Uterus (tissue), 2 donors: ENCODE measurements around the gene RNF217.

Experiments used
- POLR2A ChIP-seq, 2 donors: fragments of 450-650 bp; IDR thresholded peaks; one replicate each; pipeline ENCODE4 v1.6.1; 2016; ENCODE audit warnings: antibody characterized with exemption in 2 of 2, mild to moderate bottlenecking in 1 of 2, moderate library complexity in 1 of 2
- TF ChIP-seq, protein P1 (sequence below), 4 experiments: fragments of 200-600 bp in 2 of 4; fragments of 450-650 bp in 2 of 4; sonication (generic) in 2 of 4; IDR thresholded peaks; one replicate each; pipeline ENCODE4 v1.5.1; 2016 to 2019; ENCODE audit warnings: antibody characterized with exemption in 4 of 4, mild to moderate bottlenecking in 2 of 4, moderate library complexity in 1 of 4

DNA sequence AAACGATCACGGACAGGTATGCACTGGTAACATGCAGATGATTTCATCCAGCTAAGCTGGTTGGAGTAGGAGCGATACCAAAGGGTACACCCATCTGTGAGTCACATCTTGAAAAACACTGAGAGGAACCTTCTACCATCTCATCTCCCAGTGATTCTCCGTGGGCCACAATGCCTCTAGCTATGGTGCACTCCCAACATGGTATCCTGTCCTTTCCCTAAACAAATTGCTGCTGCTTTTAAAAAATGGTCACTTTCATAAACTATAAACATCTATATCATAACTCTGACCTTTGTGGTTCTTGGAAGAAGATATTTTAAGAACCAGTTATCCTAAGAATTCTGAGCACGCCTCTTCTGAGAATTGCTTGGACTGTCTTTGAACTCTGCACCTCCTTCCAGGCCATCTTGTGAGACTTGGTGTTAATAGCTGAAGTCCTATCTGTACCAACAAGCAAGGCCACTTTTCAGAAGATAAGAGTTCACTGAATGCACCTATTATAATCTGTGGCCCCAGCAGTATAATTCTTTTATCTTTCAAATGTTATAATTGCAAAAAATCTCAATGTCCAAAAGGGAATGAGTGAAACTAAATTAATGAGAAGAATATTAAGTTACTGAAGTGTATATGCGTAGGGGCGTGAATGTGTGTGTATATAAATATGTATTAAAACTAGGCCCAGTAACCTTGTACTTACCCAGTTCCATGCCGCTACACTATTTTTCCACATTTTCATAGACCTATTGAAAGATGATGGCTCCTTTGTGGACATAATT is 120.9 kb downstream of the RNF217 start:
- TF ChIP-seq, protein P1, sequence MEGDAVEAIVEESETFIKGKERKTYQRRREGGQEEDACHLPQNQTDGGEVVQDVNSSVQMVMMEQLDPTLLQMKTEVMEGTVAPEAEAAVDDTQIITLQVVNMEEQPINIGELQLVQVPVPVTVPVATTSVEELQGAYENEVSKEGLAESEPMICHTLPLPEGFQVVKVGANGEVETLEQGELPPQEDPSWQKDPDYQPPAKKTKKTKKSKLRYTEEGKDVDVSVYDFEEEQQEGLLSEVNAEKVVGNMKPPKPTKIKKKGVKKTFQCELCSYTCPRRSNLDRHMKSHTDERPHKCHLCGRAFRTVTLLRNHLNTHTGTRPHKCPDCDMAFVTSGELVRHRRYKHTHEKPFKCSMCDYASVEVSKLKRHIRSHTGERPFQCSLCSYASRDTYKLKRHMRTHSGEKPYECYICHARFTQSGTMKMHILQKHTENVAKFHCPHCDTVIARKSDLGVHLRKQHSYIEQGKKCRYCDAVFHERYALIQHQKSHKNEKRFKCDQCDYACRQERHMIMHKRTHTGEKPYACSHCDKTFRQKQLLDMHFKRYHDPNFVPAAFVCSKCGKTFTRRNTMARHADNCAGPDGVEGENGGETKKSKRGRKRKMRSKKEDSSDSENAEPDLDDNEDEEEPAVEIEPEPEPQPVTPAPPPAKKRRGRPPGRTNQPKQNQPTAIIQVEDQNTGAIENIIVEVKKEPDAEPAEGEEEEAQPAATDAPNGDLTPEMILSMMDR (IDR thresholded peaks at IDR 0.05): no peak
- TF ChIP-seq POLR2A (IDR thresholded peaks at IDR 0.05): no peak
